GM19395 (cell line): ENCODE data around the gene DRD2.

Experiments used
- ATAC-seq: cut with Tn5 transposase; IDR thresholded peaks from one replicate; pipeline ENCODE4 v1.9.1; 2021; ENCODE audit warnings: mild to moderate bottlenecking, moderate library complexity; ENCODE audit not compliant: unreplicated experiment

DRD2 gene

DNA sequence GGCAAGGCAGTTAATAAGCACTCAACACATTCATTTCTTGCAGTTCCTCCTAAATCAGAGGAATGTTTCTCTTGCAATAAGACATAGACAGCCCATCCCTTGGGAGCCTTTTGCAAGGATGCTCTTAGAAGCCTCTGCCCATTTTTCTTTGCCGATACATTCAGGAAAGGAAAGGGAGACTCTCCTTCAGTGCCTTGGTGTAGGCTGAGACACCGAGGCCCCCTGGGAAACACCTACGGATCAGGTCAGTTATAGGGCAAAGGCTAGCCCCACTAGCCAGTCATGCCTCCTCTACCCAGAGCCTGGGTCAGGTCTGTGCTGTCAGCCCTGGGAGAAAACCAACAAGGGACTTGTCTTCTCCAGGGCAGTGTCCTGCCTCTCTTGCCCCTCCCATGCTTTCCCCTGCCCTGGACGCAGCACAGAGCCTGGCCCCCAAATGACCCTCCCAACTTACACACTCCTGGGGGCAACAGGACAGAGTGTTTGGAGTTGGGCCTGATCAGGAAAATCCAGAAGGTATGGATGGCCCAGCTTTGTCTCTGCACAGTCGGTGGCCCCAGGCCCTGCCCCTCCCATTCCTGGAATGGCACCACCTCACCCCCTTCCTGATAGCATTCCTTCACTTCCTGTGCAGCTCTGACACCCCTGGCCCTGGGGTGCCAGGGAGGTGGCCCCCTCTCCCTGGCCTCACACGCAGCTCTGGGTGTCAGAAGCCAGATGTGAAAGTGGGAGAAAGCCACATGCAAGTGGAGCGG lies 69.3 kb downstream of the DRD2 start:
- no peak for ATAC-seq

DNA sequence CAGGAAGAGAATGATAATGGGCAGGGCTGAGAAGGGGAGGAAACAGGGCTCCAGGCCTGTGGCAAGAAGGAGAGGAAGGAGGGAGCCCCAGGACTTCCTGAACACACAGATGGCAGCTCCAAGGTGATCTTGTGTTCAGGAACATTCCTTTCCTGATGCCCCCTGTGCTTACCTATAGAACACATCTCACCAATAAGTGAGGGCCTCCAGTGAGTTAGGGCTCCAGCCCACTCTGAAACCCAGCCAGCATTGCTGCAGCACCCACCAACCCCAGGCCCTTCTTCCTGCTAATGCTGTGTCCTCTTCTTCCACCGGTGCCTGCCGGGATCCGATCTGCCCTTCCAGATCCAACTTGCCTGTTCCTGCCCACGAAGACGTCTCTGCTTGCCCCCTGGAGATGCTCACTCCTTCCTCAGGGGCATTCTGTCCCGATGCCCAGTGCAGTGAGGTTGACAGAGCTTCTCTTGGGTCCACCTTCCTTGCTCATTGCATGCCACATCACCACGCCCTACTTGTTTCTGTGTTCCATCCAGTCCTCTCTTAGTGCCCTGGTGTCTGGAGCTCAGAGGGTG lies 70.3 kb downstream of the DRD2 start:
- no peak for ATAC-seq

DNA sequence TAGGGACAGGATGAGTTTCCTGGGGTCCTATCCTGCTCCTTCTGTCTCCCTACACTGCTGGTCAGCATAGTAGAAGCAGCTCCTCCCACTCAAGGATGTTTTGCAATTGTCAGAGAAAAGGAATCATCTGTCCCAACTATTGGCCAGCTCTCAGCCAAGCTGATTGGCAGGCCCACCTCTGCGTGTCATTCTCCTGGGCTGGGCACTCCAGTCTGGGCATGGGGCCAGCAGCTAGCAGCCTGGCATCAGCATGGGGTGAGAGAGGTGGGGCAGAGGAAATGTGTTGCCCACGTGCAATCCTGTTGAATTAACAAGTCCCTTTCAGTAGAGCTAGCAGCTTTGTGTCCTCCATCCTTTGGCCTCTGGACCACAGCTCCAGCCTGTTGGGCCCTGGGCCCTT lies 73.5 kb downstream of the DRD2 start:
- no peak for ATAC-seq

DNA sequence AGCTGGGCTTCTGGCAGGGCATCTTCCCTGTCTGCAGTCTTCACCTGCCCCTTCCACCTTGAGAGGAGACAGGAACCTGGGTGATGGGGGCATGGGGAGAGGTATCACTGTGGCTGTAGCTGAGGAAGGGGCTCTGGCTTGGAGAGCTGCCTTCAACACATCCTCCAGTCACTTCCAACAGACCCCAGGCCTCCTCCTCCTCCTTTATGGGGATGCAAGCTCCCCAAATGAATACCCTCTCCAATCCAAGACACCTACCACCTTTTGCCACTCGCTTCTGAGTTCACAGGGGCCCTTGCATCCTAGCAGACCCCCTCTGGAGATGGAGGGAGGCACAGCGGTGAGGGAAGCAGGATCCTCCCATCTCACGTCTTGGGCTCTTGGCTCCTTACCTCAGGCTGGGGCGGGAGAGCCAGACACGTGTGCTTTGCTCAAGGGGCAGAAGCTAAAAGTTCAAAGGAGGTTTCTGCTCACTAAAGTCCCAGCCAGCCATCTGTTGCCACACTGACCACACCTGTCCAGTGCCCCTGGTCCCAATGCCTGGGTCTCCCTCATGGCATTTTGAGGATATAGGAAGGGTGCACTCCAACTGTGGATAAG lies 74.5 kb downstream of the DRD2 start:
- ATAC-seq = no peak

DNA sequence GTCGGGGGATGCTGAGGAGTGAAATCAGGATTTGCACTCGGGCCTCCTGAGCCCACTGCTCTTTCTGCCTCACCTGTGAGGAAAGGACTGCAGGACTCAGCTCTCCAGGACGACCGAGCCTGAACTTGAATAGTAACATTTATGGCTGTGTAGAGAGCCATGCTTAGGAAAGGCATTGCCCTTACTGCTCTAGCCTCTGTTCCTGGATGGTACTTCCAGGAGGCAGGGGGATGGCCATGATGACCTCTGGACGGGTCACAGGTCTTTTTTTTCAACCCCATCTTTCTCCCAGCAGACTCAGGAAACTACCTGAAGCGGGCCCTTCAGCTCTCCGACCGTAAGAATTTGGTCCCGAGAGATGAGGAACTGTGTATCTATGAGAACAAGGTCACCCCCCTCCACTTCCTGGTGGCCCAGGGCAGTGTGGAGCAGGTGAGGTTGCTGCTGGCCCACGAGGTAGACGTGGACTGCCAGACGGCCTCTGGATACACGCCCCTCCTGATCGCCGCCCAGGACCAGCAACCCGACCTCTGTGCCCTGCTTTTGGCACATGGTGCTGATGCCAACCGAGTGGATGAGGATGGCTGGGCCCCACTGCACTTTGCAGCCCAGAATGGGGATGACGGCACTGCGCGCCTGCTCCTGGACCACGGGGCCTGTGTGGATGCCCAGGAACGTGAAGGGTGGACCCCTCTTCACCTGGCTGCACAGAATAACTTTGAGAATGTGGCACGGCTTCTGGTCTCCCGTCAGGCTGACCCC lies 76.3 kb downstream of the DRD2 start:
- ATAC-seq = no peak

DNA sequence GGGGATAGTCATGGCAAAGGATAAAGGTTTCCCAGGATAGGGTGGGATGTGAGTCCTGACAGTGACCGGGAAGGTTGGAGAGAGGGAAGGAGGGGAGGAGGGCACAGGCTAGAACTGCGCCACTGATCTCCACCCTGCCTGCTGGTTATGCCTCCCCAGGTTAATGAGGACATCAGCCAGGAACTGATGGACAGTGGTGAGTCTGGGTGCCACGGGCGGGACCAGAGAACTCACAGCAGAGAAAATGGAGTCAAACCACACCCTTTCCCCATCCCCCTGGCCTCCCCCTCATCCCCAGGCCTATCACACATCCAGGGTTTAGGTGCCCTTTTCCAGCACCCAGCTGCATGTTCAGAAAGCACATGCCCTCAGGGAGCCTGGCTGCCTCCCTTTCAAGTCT lies 77.4 kb downstream of the DRD2 start:
- no peak for ATAC-seq

DNA sequence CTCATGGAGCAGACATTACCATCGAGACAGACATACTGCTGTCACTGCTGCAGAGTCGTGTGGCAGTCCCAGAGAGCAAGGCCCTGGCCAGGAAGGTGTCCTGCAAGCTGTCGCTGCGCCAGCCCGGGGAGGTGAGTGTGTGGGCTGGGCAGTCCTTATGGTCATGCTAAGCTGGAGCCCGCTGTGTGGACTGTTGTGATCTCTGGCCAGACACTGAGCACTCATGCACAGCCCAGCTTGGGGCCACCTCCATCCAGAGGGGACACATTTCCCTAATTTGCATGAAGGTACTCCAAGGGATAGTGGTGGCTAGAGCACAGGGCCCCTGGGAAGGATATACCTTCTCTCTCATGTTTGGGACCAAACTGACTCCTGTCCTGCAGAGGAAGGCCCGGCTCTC lies 78.0 kb downstream of the DRD2 start:
- ATAC-seq = no peak

DNA sequence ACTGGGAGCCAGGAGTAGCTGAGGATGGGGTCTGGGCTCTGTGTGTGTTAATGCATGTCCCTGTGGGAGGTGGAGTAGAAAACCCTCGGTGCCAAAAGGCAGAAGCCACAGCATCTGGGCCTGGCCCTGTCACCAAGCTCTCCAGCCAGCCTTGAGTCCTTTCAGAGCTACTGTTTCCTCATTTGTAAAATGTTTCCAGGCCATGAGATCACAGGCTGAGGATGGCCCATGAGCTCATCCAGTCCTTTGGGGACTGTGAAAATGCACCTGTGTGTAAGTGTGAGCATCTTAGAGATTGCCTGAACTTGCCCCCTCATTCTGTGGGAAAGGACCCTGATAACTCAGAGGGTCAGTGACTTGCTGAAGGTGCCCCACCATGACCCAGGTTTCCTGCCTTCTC lies 78.5 kb downstream of the DRD2 start:
- ATAC-seq = no peak

DNA sequence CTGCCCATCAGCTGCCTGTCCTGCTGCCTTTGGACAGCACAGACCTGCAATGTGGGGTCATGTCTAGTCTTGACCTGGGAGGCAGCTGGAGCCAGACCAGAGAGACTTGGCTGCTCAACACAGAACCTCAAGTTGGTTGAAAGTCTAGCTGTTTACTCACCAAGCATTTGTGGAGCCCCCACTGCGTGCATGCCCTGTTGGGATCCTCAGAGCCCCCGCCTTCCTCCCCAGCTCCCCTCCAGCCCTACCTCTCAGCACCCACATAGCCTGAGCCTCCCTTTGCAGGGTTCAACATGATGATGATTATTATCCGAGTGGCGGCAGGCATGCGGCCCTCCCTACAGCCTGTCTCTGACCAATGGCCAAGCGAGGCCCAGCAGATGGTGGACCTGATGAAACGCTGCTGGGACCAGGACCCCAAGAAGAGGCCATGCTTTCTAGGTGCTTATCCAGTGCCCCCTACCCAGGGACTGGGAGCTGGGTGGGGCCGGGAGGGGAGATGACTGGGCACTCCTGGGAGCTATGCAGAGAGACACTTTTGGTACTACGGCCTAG lies 79.3 kb downstream of the DRD2 start:
- ATAC-seq = no peak

DNA sequence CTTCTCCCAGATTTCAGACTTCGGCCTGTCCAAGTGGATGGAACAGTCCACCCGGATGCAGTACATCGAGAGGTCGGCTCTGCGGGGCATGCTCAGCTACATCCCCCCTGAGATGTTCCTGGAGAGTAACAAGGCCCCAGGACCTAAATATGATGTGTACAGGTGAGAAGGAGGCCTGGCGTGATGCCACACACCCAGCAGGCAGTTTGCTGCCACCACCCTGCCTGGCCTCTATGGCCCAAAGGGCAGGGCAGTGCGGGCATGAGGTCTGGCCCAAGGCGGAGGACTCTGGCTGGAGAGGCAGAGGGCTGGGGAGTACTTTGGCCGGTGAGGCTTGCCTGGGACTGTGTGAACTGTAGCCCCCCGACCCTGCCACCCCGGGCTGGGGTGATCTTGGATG lies 80.3 kb downstream of the DRD2 start:
- ATAC-seq = no peak

DNA sequence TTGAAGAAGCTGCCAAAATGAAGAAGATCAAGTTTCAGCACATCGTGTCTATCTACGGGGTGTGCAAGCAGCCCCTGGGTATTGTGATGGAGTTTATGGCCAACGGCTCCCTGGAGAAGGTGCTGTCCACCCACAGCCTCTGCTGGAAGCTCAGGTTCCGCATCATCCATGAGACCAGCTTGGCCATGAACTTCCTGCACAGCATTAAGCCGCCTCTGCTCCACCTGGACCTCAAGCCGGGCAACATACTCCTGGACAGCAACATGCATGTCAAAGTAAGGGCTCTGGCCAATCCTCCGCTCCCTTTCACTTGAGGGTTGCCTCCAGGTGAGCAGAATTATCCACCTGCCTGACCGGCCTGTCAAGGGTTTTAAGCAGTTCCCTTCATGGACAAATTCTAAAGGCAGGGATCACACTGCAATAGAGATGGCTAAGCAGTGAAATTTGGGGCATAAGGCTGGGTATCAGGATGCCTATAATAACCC lies 81.7 kb downstream of the DRD2 start:
- ATAC-seq = no peak

DNA sequence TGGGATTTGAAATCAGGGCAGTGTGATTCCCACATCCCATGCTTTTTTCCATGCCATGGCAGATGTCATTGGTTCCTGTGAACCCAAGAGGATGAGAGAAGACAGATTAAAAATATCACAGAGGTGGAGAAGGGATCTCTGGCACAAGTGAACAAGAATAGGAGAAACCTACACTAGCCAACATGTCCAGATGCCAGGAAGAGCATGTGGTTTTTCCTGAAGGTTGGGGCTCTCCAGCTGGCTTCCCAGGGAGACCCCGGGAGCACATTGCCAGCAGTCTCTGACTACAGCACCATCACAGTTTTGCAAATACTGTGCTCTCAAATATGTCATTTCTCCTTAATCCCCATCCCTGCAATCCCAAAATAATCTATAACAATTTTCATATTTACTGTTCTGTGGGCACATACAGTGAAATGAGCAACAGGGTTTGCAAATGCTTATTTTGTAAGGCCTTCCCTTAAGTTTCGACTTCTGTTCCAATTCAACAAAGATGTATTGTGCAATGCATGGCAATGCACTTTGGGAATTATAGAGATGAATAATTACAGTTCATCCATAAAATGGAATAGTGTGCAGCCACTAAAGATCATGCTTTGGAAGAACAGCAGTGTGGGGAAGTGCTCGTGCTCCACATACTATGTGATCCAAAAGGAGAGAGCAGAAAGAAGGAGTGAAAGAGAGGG lies 82.8 kb downstream of the DRD2 start:
- ATAC-seq = no peak

DNA sequence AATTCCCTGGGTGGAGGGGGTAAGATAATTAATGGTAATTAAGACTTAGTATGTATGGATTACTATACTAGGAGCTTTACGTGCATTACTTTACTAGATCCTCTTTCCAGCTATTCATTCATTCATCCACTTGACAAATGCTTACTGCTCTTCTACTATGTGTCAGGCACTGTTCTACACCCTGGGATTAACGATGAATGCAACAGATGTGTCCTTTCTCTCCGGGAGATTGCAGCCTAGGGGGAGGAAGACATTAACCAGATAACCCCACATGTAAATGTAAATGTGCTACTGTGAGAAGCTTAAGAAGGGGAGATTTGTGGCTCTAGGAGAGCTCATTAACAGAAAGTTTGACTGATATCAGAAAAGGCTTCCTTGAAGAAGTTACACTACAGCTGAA lies 85.9 kb downstream of the DRD2 start:
- ATAC-seq = no peak

DNA sequence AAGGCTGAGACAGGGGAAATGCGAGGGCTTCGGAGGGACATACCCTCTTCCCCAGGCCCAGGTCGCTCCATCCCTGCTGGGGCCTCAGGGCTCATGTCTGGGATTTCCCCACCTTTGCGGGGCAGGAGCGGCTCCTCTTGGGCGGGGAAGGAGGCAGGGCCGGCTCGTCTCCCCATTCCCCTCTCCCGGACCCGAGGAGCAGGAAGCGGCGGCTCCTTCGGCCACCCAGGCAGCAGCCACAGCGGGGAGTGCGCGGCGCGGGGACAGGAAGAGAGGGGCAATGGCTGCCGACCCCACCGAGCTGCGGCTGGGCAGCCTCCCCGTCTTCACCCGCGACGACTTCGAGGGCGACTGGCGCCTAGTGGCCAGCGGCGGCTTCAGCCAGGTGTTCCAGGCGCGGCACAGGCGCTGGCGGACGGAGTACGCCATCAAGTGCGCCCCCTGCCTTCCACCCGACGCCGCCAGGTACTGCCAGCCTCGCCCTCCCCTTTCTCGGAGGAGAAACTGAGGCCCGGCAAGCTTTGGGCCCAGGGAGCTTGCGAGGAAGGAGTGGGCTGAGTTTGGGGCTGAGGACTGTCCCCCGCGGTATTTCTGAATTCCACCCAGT lies 87.5 kb downstream of the DRD2 start, which contains the start of gene ANKK1:
Gene ANKK1 (plus strand): TSS at position 175 of the 607 bp plus-strand sequence. CDS start 106 bp downstream, at position 281.
- ATAC-seq = no peak

DNA sequence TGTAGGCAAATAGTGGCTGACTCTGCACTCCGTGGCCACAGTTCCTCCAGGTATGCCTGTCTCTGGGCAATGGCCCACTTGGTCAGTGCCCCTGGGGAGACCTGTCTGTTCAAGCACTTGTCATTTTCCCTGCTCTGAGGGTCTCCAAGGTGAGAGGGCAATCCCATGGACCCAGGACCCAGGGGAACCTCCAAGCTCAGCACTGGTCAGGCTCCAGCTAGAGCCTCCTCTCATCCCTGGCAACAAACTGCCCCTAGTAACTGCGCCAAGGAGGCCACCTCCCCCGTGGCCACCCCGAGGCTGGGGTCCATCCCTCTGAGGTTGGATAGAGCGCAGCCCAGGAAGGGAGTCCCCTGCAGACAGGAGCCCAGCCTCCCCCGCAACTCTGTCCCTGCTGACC lies 88.3 kb downstream of the DRD2 start:
- ATAC-seq = no peak

DNA sequence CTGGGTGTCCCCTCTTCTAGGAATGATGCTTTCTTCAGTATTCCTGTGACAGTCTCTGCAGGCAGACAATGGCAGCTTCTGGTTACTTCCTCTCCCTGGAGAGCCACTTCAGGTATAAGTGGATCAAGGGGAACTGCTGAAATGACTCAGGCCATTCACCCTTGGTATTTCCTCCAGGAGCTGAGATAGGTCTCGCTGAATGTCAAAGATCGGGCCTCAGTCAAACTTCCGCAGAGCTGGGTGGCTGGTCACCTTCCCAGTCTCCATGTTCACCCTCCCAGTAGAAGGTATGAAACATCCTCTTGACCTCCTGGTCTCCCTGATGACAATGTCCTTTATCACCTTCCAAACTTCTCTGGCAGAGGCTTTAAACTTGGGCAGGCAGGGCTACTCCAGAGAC lies 89.4 kb downstream of the DRD2 start:
- no peak for ATAC-seq

DNA sequence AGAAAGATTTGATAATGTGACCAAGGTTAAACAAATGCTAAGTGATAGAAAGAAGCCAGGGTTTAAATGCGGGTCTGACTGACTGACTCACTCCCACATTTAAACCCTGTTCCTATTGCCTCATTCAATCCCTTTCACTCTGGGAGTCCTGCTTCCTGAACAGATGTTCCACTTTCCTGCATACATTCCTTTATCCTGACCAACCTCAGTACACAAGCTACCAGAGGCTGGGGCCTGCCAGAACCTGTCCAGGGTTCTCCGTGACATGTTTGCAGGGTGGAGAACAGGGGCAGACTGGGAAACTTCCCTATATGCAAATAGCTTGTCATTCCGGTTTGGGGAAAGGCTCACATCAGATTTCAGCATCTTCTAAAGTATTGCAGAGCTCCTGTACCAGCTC lies 90.6 kb downstream of the DRD2 start:
- ATAC-seq = no peak

DNA sequence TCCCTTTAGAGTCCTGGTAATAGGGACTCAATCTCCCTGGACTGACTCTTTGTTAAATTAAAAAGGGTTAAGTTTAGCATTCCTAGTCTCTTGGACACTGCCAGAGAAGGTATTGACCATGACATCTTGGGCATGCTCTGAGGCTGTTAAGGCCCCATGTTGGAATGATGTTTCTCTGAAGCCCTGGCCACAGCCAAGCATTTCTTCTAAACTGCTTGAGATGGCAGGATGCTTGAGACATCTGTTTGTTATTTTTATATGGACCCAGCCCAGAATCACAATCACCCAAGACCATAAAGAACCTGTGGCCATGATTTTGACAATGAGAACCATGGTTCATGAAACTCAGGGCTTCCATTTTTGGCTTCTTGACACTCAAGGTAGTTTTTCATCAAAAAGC lies 93.1 kb downstream of the DRD2 start:
- ATAC-seq = no peak

DNA sequence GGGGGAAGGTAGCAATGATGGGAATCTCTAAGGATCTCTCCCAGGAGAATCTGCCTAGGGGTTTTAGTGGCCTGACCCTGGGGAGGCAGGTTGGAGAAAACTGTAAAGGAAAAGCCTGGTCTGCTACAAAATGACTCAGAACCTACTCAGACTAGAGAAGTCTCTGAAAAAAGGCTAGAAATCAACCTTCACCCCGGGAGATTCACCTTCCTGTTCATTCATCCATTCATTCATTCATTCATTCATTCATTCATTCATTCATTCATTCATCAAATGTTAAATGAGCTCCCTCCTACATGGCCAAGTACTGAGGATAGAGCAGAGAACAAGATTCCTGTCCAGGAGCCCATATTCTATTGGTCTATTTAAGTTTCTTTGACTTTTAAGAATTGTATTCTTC lies 96.5 kb downstream of the DRD2 start:
- no peak for ATAC-seq

DNA sequence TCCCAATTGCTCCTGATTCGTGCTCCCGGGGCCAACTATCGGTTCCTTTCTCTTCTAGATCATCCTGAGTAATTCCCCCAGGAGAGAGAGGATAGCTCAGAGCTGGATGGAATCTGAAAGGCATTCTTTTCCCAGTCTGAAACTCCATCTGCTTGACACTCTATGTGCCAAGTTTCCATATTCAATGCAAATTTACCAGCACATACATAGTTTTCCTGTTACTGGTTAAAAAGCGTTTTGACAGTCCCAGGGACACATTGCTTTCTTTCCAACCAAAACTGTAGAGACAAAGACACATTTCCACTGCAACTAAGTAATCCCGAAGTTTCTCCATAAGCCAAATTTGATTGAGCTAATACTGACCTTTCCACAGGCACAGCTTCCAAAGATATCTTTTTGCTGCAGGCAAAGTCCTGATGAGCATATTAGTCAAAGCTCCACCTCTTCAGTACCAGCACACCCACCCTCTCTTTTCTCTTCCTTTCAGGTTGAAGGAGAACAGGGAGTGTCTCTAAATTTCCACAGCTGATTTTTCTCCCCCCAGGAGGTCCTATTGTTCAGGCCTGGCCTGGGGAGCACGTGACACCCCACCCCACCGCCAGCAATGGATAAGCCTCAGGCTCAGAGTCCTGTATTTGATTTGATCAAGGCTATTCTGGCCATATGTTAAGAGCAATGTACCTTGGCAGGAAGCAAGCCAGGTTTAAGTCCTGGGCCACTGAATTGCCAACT lies 97.4 kb downstream of the DRD2 start:
- ATAC-seq = no peak
